GM18519 (cell line): ENCODE results near the gene ANXA2R.
"Not testable (repeated sequence)": the region's sequence is repeated elsewhere in the genome, so short reads cannot be mapped to it uniquely, and the experiment has no call there.

Experiments used
- ATAC-seq: cut with Tn5 transposase; IDR thresholded peaks from one replicate; pipeline ENCODE4 v1.9.1; 2021; ENCODE audit warnings: mild to moderate bottlenecking, moderate library complexity; ENCODE audit not compliant: unreplicated experiment, low FRiP score

The ANXA2R gene

GRCh38 chr5:43040287-43041098, at the start of gene ANXA2R:
Gene ANXA2R, minus strand, starts transcription at chr5:43040319. Its CDS starts 273 bp downstream, at chr5:43040046.
- peak; percentile 40 for ATAC-seq

GRCh38 chr5:43086118-43086908, 46.2 kb upstream of the ANXA2R start:
- not testable (repeated sequence) for ATAC-seq

- no peak for ATAC-seq
Measured at GRCh38 chr5:43085453-43085852, 45.3 kb upstream of the ANXA2R start.

- ATAC-seq: not testable (repeated sequence)
Measured at GRCh38 chr5:43084468-43084867, 44.3 kb upstream of the ANXA2R start.

GRCh38 chr5:43081345-43081744, 41.2 kb upstream of the ANXA2R start:
- ATAC-seq: not testable (repeated sequence)

GRCh38 chr5:43078956-43079355, 38.8 kb upstream of the ANXA2R start:
- ATAC-seq: no peak

GRCh38 chr5:43077446-43078191, 37.5 kb upstream of the ANXA2R start:
- ATAC-seq: not testable (repeated sequence)

GRCh38 chr5:43075319-43076293, 35.5 kb upstream of the ANXA2R start:
- no peak for ATAC-seq

GRCh38 chr5:43074987-43075318, 34.8 kb upstream of the ANXA2R start:
- ATAC-seq: no peak

- no peak for ATAC-seq
Measured at GRCh38 chr5:43073597-43074546, 33.8 kb upstream of the ANXA2R start.

GRCh38 chr5:43069401-43069720, 29.2 kb upstream of the ANXA2R start:
- not testable (repeated sequence) for ATAC-seq

GRCh38 chr5:43068037-43068436, 27.9 kb upstream of the ANXA2R start:
- ATAC-seq: no peak

GRCh38 chr5:43066799-43067741, 27.0 kb upstream of the ANXA2R start:
- peak; percentile 26 for ATAC-seq

- ATAC-seq: no peak
Measured at GRCh38 chr5:43065948-43066798, 26.1 kb upstream of the ANXA2R start.

- ATAC-seq: no peak
Measured at GRCh38 chr5:43065387-43065947, 25.3 kb upstream of the ANXA2R start.

GRCh38 chr5:43063721-43064171, 23.6 kb upstream of the ANXA2R start:
- no peak for ATAC-seq
